GM21360 (cell line): Measurements from ENCODE around the gene NUTM2B.
A peak's percentile ranks its signal among the peaks of the same experiment; 100 is the strongest.
"Not testable (repeated sequence)": the region's sequence is repeated elsewhere in the genome, so short reads cannot be mapped to it uniquely, and the experiment has no call there.

Experiments used
- ATAC-seq: cut with Tn5 transposase; IDR thresholded peaks from one replicate; pipeline ENCODE4 v1.9.1; 2021; ENCODE audit warnings: mild to moderate bottlenecking, moderate library complexity; ENCODE audit not compliant: unreplicated experiment

The NUTM2B gene, protein sequence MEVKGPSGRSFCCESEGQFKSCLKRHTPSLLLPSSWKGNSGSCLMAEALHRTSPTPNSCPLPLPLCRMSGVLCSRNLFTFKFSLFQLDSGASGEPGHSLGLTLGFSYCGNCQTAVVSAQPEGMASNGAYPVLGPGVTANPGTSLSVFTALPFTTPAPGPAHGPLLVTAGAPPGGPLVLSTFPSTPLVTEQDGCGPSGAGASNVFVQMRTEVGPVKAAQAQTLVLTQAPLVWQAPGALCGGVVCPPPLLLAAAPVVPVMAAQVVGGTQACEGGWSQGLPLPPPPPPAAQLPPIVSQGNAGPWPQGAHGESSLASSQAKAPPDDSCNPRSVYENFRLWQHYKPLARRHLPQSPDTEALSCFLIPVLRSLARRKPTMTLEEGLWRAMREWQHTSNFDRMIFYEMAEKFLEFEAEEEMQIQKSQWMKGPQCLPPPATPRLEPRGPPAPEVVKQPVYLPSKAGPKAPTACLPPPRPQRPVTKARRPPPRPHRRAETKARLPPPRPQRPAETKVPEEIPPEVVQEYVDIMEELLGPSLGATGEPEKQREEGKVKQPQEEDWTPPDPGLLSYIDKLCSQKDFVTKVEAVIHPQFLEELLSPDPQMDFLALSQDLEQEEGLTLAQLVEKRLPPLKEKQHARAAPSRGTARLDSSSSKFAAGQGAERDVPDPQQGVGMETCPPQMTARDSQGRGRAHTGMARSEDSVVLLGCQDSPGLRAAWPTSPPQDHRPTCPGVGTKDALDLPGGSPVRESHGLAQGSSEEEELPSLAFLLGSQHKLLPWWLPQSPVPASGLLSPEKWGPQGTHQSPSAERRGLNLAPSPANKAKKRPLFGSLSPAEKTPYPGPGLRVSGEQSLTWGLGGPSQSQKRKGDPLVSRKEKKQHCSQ

DNA sequence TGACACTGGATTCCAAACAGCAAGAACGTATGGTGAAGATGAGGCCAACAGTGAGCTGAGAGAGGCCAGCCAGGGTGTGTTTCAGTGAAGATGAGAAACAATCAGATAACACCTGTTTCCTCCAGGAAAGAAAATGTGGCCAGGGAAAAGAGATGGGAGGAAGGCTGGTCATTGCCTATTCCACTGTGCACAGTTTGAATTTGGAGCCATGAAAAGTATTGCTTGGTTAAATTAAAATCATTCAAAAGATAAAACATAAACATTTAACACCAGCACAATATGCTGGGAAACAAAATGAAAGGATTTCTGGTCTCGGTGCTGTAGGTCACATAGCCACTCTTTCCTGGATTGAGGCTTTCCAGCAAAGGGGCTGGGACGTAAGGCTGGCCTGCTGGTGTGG is at the start of gene NUTM2B:
TSS of gene NUTM2B (plus strand) at position 301 of the 400 bp plus-strand sequence. CDS start 383 bp downstream, outside the sequence.
- ATAC-seq, result not testable (repeated sequence)

DNA sequence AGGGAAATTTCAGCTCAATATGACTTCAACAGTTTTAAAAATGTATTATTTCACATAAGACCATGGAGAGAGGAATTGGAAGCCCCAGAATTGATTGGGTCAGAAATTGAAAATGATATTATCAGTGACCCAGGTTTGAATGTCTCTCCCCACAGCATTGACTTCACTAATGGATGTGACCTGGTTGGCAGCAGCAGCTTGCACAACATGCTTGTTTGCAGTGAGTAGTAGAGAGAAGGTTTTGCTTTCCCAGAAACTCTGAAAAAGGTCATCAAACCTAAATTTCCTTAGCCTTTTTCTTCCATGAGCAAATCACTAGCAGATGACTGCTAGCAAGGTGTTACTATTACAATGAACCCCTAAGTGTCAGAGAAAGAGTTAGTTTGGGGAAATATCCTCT is 39.7 kb upstream of the NUTM2B start:
- not testable (repeated sequence) for ATAC-seq

DNA sequence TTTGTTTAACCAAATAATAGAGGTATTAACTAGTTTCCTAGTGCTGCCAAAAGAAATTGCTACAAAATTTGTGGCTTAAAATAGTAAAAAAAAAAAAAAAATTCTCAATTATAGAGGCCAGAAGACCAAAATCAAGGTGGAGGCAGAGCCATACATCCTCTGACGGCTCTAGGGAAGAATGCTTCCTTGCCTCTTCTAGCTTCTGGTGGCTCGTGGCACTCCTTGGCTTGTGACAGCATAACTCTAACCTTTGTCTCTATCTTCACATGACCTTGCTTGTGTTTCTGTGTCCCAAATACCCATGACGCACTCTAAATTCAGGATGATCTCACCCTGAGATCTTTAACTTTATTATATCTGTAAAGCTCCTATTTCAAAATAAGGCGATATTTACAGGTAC is 38.3 kb upstream of the NUTM2B start:
- not testable (repeated sequence) for ATAC-seq

DNA sequence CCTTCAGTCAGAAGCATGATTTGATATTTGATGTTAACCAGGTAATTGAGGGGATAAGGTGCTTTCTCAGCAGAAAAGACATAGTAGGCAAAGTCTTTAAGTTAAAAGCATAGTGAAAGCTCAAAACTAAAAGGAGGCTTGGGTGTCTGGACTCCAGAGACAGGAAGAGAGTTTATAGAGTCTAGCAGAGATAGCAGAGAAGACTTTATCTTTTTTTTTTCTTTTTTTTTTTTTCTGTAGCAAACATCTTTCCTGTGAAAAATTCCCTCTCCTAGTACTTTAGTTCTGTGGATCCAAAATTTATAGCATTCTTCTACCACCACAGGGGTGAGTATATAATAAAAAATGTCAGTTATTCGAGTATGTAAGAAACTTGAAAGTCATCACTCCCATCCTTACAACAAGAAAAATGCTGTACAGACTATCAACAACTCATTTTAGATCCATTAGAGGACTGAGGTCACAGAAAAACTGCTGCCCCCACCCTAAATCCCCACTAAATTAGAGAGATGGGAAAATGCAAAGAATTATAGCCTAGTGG is 33.7 kb upstream of the NUTM2B start:
- not testable (repeated sequence) for ATAC-seq

DNA sequence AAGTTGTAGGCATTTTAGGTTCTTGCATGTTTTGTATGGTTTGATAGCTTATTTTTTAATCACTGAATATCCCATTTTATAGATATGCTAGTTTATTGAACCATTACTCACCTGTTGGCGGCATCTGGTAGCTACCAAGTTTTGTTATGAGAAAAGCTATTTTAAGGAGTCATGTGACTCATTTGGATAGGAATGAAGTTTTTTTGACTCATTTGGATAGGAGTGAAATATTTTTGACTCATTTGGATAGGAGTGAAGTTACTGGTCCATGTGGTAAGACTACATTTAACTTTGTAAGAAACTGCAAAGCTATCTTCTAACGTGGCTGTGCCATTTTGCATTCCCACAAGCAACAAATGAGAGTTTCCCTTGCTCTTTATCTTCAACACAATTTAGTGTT is 28.1 kb upstream of the NUTM2B start:
- not testable (repeated sequence) for ATAC-seq

DNA sequence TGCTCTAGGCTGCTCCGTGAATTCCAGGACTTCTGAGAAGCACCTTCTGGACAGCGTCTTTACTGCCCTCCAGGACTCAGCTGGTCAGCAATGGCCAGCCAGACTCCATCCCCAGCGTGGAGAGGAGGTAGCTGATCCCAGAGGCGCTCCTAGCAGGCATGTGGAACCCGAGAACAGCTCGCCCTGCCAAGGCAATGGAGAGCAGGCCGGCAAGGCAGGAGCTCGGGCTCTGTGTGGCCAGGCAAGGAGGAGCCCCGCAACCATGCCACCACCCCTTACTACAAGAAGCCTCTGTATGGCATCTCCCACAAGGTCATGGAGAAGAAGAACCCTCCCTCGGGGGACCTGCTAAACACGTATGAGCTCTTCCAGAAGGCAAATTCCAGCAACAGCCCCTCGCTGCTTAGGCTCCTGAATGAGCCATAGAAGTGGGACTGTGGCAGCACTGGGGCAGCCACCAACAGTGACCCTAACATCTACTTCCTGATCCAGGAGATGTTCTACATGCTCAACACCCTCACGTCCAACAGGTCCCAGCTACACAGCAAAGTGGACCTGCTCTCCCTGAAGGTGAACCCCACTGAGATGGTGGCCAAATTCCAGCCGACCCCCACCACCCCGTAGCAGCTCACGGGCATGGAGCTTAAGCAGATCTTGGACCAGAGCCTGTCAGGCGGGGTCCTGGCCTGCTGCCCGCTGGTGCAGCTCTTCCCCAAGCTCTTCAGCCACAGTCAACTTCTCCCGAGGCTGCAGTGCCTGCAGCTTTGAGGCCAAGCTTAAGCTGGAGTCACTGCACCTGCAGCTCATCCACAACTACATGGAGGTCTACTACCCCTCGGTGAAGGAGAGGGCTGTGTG is 19.8 kb upstream of the NUTM2B start:
- not testable (repeated sequence) for ATAC-seq

DNA sequence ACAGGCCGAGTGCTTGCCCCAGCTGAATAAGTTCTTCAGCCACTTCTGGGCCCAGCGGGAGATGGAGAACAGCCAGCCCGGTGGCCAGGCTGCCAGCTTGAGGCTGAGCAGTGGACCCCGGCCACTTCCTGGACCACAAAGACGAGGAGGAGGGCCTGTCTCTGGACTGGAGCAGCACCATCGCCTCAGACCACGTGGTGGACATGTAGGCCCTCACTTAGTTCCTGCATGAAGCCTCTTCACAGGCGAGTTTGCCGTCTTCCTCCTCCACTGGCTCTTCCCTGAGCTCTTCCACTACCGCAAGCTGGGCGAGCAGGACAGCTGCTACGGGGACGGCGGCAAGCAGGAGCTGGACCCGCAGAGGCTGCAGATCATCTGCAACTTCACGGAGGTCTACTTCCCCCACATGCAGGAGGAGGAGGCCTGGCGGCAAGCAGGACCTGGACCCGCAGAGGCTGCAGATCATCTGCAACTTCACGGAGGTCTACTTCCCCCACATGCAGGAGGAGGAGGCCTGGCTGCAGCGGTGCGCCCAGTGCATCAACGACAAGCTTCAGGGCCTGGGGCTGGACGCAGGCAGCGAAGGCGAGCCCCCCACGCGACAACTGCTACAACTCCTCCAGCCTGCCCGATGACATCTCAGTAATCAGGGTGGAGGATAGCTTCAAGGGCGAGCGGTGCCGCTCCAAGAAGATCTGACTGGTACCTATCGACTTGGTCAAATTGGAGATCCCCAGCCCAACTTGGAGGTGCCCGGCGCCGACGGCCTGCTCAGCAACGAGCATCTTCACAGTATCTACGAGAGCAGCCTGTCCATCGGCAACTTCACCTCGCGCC is 18.9 kb upstream of the NUTM2B start:
- not testable (repeated sequence) for ATAC-seq

DNA sequence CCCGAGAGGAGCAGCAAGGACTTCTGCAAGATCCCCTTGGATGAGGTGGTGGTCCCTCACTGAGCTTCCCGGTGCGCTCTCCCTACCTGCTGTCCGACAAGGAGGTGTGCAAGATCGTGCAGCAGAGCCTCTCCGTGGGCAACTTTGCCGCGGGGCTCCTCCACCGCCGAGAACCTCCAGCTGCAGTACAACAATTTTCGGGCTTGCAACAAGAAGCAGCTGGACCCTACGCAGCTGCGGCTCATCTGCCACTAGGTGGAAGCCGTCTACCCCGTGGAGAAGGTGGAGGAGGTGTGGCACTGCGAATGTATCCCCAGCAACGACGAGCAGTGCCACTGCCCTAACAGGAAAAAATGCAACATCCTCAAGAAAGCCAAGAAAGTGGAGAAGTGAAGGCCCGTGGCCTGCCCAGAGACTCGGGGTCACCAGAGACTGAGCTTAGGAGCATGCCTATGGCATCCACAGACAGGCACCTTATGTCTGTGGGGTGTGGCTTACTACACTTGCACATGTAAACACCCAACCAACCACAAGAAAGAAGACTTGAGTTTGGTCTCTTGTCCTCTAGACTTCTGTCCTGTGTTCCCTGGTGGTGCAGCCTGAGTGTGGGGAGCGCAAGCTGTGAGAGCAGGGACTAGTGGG is 17.9 kb upstream of the NUTM2B start:
- ATAC-seq, result peak; percentile 91

DNA sequence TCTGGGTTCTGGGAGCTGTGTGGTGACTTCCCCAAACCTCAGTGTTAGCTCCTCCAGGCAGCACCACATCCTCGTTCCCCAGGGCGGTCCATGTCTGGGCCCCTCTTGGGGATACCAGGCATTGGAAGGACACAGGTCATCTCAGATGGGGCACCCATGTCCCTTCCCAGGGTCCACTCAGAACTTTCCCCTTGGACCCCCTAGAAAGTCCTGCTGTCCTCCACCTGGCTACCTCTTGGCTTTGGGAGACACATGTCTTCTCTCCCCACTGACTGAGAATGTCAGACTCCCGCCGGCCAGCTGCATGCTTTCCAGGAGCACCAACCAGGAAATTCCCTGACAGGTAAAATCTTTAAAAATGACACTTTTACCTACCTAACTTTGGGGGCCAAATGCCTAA is 16.4 kb upstream of the NUTM2B start:
- not testable (repeated sequence) for ATAC-seq

DNA sequence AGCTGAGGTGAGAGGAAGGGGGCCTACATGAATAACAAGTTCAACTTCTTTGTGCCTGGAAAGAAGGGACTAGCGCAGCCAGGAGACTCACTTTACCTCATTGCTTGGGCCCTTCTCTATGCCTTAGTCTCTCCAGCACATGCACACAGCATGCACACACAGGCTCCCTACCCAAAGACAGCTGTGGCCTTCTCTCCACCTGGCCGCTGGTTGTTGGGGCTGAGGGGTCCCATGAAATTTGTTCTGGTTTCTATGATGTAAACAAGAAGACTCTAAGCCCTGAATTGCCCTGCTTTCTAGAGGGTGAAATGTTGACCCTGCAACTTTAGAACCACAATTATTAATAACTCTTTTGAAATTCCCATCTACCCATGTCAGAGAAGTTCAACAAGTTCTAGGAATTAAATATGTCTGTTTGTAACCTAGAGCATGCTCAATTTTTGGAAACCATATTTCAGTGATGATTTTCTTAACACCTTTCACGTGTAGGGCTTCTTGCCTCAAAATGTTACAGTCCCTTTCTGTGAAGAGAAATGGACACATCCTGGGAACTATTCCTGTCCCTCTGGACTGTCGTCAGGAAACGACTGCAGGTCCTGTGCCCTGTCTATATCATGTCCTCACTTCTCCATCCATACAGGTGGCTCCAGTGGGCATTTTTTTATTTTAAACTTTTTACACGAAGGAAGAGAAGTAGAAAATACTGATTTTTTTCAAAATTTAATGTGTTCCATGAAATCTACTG is 15.4 kb upstream of the NUTM2B start:
- ATAC-seq, result not testable (repeated sequence)

DNA sequence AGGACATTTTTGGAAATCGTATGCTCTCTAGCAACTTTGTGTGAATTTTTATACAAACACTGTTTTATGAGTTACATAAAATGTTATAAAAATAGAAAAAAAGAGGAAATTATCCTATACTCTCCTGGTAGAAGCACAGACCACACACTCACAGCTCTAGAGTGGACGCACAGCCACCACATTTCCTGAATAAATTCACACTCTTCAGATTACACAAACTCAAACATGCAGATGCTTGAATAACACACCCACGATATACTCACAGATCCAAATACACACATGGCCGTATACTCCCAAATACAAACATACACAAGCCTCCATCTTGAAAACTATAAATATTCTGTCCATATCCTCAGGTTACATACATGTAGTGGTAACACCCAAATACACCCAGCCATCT is 14.2 kb upstream of the NUTM2B start:
- ATAC-seq, result not testable (repeated sequence)

DNA sequence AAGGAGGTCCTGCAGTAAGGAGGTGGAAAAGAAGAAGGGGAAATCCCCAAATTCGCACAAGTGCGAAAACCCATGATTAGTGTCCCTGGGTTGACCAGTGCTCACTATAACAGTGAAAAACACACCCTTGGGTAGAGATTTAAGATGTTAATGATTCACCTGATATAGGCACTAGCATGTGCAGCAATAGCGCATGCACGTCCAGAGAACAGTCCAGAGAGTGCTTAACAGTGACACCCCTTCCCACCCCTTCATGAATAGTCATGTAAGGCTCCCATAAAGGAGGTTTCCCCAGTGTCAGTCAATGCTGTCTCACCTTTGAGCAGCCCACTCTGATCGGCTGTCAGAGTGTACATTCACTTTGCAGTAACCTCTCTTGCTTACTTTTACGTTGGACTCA is 6.4 kb upstream of the NUTM2B start:
- not testable (repeated sequence) for ATAC-seq

DNA sequence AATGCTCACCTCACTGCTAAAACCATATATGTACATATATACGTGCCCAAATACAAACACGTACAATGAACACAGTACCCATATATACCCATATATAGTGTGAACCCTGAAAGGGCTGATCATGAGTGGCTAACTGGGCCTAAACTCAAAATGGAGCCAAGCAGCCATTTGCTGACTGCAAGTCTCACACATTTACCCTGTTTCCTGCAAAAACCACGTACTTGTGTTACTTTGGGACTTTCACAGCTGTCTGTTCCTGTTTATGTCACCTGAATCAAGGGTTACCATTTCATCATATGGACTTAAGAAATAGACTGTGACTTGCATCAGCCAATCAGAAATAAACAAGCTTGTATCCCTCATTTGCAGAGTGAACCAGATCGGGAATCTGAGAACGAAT is 5.9 kb upstream of the NUTM2B start:
- not testable (repeated sequence) for ATAC-seq

DNA sequence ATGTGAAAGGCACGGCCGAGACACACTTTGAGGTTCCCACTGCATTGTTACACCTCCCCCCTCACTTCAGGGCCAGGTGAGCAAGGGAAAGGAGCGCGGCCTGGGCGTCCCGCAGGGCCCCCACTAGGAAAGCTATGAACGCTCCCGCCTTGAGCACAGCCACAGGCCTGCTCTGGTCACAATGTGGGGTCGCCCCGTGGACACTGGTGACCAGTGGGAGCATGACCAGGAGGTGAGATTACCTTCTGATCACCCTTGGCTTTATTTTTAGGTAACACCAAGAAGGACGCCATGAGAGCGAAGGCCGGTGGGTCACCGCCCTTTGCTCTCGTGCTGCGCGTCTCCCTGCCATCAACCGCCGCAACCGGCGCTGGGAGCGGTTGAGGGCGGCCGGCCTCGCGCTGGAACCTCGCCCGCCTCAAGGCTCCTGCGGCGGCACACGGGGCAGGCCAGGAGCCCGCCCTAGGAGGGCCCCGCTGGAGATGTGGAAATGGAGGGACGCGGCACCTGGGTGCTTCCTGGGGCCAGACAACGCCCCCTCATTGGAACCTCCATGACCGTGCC is 2.6 kb upstream of the NUTM2B start:
- ATAC-seq, result not testable (repeated sequence)

DNA sequence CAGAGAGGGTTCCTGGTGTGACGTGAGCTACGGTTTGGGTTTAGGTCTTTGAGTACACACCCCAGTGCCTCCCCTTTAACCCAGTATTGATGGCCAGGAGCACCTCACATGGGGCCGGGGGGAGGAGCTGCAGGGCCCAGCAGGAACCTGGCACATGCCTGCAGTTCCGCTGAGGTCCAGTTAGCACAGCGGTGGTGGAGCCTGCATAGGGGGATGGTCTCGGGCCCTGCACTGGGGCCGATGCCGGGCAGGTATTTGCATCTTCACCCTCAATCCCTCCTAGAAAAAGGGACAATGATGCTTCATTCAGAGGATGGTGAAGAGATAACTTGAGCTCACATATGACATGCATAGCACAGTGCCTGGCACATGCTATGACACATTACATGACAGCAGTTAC is 4.0 kb downstream of the NUTM2B start:
- not testable (repeated sequence) for ATAC-seq

DNA sequence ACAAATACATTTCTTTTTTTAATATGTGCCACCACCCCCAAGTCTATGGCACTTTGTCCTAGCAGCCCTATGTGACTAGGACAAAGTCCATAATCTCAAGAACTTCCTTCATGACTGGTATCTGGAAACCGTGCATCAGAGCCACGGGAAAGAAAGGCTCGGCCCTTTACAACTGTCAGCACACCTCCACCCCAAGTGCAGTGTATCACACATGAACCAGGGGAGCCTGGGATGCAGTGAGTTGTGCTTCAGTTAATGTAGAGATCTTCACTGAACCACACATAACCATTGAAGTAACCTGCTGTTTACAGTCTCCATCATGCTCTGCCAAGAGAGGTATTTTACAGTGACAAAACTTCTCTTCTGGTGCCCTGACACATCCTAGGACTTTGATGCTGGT is 11.9 kb downstream of the NUTM2B start:
- ATAC-seq, result not testable (repeated sequence)

DNA sequence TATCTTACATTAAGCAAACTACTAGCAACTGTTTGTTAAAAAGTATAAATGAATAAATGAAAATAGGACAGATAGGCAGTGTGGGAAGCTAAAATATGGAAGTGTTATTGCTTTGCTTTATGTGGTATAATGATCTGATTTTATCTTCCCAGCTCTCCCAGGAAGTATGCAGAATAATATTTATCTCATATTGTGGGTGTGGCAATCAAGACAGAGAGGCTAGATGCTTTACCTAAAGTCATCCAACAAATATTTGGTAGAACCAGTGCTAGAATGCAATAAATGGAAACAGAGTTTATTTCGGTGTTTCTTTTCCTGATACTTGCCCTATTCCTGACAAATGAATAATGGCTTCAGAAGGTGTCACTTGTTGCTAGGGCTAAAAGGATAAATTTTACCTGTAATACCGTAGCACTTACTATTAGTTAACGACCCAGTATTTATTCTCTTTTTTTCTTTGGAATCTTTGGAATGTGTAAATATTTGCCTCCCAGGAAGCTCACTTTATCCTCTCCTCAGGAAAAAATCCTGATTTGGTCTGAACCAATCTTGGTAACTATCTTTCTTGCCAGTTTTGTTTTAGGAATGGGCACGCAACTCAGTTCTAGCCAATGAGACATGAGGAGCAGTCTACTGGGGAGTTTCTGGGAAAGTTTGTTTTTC is 14.0 kb downstream of the NUTM2B start:
- ATAC-seq, result not testable (repeated sequence)

DNA sequence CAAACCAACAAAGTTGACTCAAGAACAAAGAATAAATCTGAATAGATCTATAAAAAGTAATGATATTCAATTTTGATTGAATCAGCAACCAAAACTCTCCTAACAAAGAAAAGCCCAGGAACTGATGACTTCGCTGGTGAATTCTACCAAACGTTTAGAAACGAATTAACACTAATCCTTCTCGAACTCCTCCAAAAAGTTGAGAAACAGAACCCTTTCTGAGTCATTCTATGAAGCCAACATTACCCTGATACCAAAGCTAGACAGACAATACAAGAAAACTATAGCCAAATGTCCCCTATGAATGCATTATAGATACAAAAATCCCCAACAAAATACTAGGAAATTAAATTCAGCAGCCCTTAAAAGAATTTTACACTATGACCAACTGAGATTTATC is 17.0 kb downstream of the NUTM2B start:
- ATAC-seq, result not testable (repeated sequence)
